Measurements from ENCODE around the gene AASDH.

The AASDH gene

GRCh38 chr4:56400560-56400959 is 13.3 kb upstream of the AASDH start:
- no peak for TF ChIP-seq CTCF (IDR thresholded peaks at IDR 0.05; ENCODE audit: control insufficient read depth, extremely low read depth, insufficient read depth)
- no peak overlapping the region for H3K4me3 ChIP-seq (ENCODE audit: low read depth, low read length)
- DNase-seq (ENCODE audit: low read depth), result no peak

- no peak overlapping the region for H3K4me3 ChIP-seq (ENCODE audit: low read depth, low read length)
- DNase-seq (ENCODE audit: low read depth), result no peak
- TF ChIP-seq CTCF (IDR thresholded peaks at IDR 0.05; ENCODE audit: control insufficient read depth, extremely low read depth, insufficient read depth), result no peak
These were observed 4.0 kb upstream of the AASDH start for GRCh38 chr4:56391270-56391669.

GRCh38 chr4:56389558-56389957 is 2.3 kb upstream of the AASDH start:
- no peak for DNase-seq (ENCODE audit: low read depth)
- TF ChIP-seq CTCF (IDR thresholded peaks at IDR 0.05; ENCODE audit: control insufficient read depth, extremely low read depth, insufficient read depth), result no peak
- H3K4me3 ChIP-seq (ENCODE audit: low read depth, low read length), result no peak overlapping the region

DNA sequence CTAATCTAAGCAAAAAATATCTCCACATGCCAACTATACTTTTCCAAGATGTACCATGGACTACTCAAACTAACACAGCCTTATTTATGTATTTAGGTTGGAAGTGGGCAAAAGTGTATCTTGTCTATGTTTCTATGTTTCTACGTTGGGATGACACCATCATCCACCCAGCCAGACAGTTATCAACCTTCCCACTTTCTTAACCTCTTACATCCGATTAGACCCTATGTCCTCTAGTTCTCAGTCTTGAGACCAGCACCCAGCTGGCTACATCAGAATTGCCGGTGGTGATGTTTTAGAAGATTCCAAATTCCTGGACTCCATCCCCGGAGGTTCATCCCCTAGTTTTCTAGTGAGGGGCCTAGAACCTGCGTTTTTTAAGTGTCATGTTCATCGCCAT is 1.0 kb upstream of the AASDH start:
- DNase-seq (ENCODE audit: low read depth), result no peak
- peak overlapping the region; percentile 89 for H3K4me3 ChIP-seq (ENCODE audit: low read depth, low read length)

GRCh38 chr4:56386091-56386490 is 1.2 kb downstream of the AASDH start:
- no peak for DNase-seq (ENCODE audit: low read depth)
- H3K4me3 ChIP-seq (ENCODE audit: low read depth, low read length), result peak overlapping the region; percentile 89
- no peak for TF ChIP-seq CTCF (IDR thresholded peaks at IDR 0.05; ENCODE audit: control insufficient read depth, extremely low read depth, insufficient read depth)

More for the DNA sequence above, 1.0 kb upstream of the AASDH start:
- TF ChIP-seq CTCF (IDR thresholded peaks at IDR 0.05; ENCODE audit: control insufficient read depth, extremely low read depth, insufficient read depth), result no peak

- no peak for DNase-seq (ENCODE audit: low read depth)
- no peak for TF ChIP-seq CTCF (IDR thresholded peaks at IDR 0.05; ENCODE audit: control insufficient read depth, extremely low read depth, insufficient read depth)
- no peak overlapping the region for H3K4me3 ChIP-seq (ENCODE audit: low read depth, low read length)
These were observed 11.8 kb downstream of the AASDH start for GRCh38 chr4:56375458-56375857.

DNA sequence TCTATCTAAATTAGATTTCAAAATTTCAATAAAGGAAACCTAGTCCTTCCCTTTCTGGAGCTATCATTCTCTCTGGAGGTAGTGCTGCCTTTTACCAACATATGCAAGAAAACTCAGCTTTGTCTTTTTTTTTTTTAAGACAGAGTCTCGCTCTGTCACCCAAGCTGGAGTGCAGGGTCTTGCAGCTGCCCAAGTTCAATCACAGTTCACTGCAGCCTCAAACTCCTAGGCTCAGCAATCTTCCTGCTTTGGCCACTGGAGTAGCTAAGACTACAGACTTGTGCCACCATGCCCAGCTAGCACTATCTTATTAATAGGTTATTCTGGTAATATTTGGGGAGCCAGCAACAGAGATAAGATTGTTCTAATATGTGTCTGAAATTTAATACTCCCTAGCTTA is 12.3 kb downstream of the AASDH start:
- DNase-seq (ENCODE audit: low read depth), result no peak
- H3K4me3 ChIP-seq (ENCODE audit: low read depth, low read length), result no peak overlapping the region
- no peak for TF ChIP-seq CTCF (IDR thresholded peaks at IDR 0.05; ENCODE audit: control insufficient read depth, extremely low read depth, insufficient read depth)
